SK-N-SH treated with all-trans-retinoic acid at 6 μM for 48 hours (cell line): ENCODE data around the gene ZDHHC8.

Experiments
- ATAC-seq: fragments of 200-7000 bp; cut with Tn5 transposase; 3 replicates; pipeline ENCODE4 v1.9.1; 2020; ENCODE audit warnings: mild to moderate bottlenecking, moderate library complexity
- ARNTL ChIP-seq: fragments of 450-650 bp; formaldehyde crosslinking; IDR thresholded peaks from 2 replicates; pipeline ENCODE4 v1.5.0; 2020; ENCODE audit warnings: low read depth, mild to moderate bottlenecking, moderate library complexity, borderline replicate concordance
- BACH2 ChIP-seq: fragments of 250-450 bp; sonication (Bioruptor Pico); IDR thresholded peaks from 2 replicates; pipeline ENCODE4 v1.9.0; 2021; ENCODE audit warnings: mild to moderate bottlenecking, borderline replicate concordance
- CREB5 ChIP-seq: fragments of 250-450 bp; sonication (Bioruptor Pico); IDR thresholded peaks from 2 replicates; pipeline ENCODE4 v1.5.1; 2020; ENCODE audit warnings: low read depth, mild to moderate bottlenecking, moderate library complexity
- CSDC2 ChIP-seq: fragments of 250-450 bp; sonication (Bioruptor Pico); IDR thresholded peaks from 2 replicates; pipeline ENCODE4 v1.5.0; 2020; ENCODE audit warnings: mild to moderate bottlenecking, moderate library complexity
- CSRNP3 ChIP-seq: fragments of 250-450 bp; sonication (Bioruptor Pico); IDR thresholded peaks from 2 replicates; pipeline ENCODE4 v1.5.1; 2021; ENCODE audit warnings: mild to moderate bottlenecking, moderate library complexity
- GLIS3 ChIP-seq: fragments of 250-450 bp; sonication (Bioruptor Pico); IDR thresholded peaks from 2 replicates; pipeline ENCODE4 v1.5.0; 2020; ENCODE audit warnings: mild to moderate bottlenecking, moderate library complexity
- ISL1 ChIP-seq: fragments of 250-450 bp; sonication (Bioruptor Pico); IDR thresholded peaks from 2 replicates; pipeline ENCODE4 v2.1.2; 2022; ENCODE audit warnings: mild to moderate bottlenecking, moderate library complexity
- OSR1 ChIP-seq: fragments of 250-450 bp; sonication (Bioruptor Pico); IDR thresholded peaks from 2 replicates; pipeline ENCODE4 v1.8.0; 2022; ENCODE audit warnings: moderate library complexity, mild to moderate bottlenecking, inconsistent platforms
- PATZ1 ChIP-seq: fragments of 250-450 bp; sonication (Bioruptor Pico); IDR thresholded peaks from 2 replicates; pipeline ENCODE4 v1.8.0; 2020; ENCODE audit warnings: mild to moderate bottlenecking, moderate library complexity, borderline replicate concordance
- POU6F1 ChIP-seq: fragments of 250-450 bp; sonication (Bioruptor Pico); IDR thresholded peaks from 2 replicates; pipeline ENCODE4 v1.8.0; 2021; ENCODE audit warnings: low read depth, mild to moderate bottlenecking, moderate library complexity, borderline replicate concordance
- PPARA ChIP-seq: fragments of 250-450 bp; sonication (Bioruptor Pico); IDR thresholded peaks from 2 replicates; pipeline ENCODE4 v1.5.0; 2020; ENCODE audit warnings: mild to moderate bottlenecking, borderline replicate concordance
- RARB ChIP-seq: fragments of 250-450 bp; sonication (Bioruptor Pico); IDR thresholded peaks from 2 replicates; pipeline ENCODE4 v1.8.0; 2021; ENCODE audit warnings: mild to moderate bottlenecking, moderate library complexity
- SNAI2 ChIP-seq: fragments of 250-450 bp; sonication (Bioruptor Pico); IDR thresholded peaks from 2 replicates; pipeline ENCODE4 v1.5.0; 2020; ENCODE audit warnings: mild to moderate bottlenecking, moderate library complexity
- TCF4 ChIP-seq: fragments of 250-450 bp; sonication (Bioruptor Pico); IDR thresholded peaks from 2 replicates; pipeline ENCODE4 v1.8.0; 2021; ENCODE audit warnings: mild to moderate bottlenecking, moderate library complexity, borderline replicate concordance
- TOX ChIP-seq: fragments of 250-450 bp; sonication (Bioruptor Pico); IDR thresholded peaks from 2 replicates; pipeline ENCODE4 v1.8.0; 2021; ENCODE audit warnings: mild to moderate bottlenecking, moderate library complexity, borderline replicate concordance
- TSHZ2 ChIP-seq: fragments of 250-450 bp; sonication (Bioruptor Pico); IDR thresholded peaks from 2 replicates; pipeline ENCODE4 v1.5.0; 2020; ENCODE audit warnings: mild to moderate bottlenecking, moderate library complexity
- ZC3H10 ChIP-seq: fragments of 250-450 bp; sonication (Bioruptor Pico); IDR thresholded peaks from 2 replicates; pipeline ENCODE4 v1.5.1; 2021; ENCODE audit warnings: mild to moderate bottlenecking, moderate library complexity
- ZFP3 ChIP-seq: fragments of 250-450 bp; sonication (Bioruptor Pico); IDR thresholded peaks from 2 replicates; pipeline ENCODE4 v1.5.0; 2020; ENCODE audit warnings: mild to moderate bottlenecking, moderate library complexity
- ZFP30 ChIP-seq: fragments of 450-650 bp; formaldehyde crosslinking; IDR thresholded peaks from 2 replicates; pipeline ENCODE4 v1.5.0; 2022; ENCODE audit warnings: mild to moderate bottlenecking, moderate library complexity
- ZNF565 ChIP-seq: fragments of 450-650 bp; formaldehyde crosslinking; conservative IDR thresholded peaks from 2 replicates; pipeline ENCODE4 v1.5.0; 2020; ENCODE audit warnings: low read depth, mild to moderate bottlenecking, moderate library complexity
- ZNF8 ChIP-seq: fragments of 450-650 bp; formaldehyde crosslinking; IDR thresholded peaks from 2 replicates; pipeline ENCODE4 v1.5.0; 2020; ENCODE audit warnings: mild to moderate bottlenecking, moderate library complexity

ZDHHC8 gene

GRCh38 chr22:20089226-20089976, 42.2 kb upstream of the ZDHHC8 start:
- no peak for ATAC-seq
- TF ChIP-seq TOX (CRISPR knock-in tag) = no peak
- TF ChIP-seq ZNF565 (CRISPR knock-in tag) = no peak
- TF ChIP-seq TSHZ2 = no peak
- no peak for TF ChIP-seq POU6F1 (CRISPR knock-in tag)
- no peak for TF ChIP-seq ZFP3 (CRISPR knock-in tag)
- no peak for TF ChIP-seq ISL1 (CRISPR knock-in tag)
- no peak for TF ChIP-seq CSDC2 (CRISPR knock-in tag)
- TF ChIP-seq PPARA (CRISPR knock-in tag) = no peak
- no peak for TF ChIP-seq ZFP30
- no peak for TF ChIP-seq TCF4 (CRISPR knock-in tag)
- no peak for TF ChIP-seq PATZ1 (CRISPR knock-in tag)
- no peak for TF ChIP-seq OSR1

- ATAC-seq = no peak
- no peak for TF ChIP-seq TOX (CRISPR knock-in tag)
- TF ChIP-seq SNAI2 (CRISPR knock-in tag) = no peak
- TF ChIP-seq RARB (CRISPR knock-in tag) = no peak
- TF ChIP-seq ZC3H10 (CRISPR knock-in tag) = no peak
- no peak for TF ChIP-seq GLIS3 (CRISPR knock-in tag)
- TF ChIP-seq BACH2 = no peak
- TF ChIP-seq CSDC2 (CRISPR knock-in tag) = no peak
- TF ChIP-seq CSRNP3 (CRISPR knock-in tag) = no peak
- TF ChIP-seq ARNTL = no peak
- no peak for TF ChIP-seq PPARA (CRISPR knock-in tag)
- TF ChIP-seq ZNF8 (CRISPR knock-in tag) = no peak
- no peak for TF ChIP-seq ISL1 (CRISPR knock-in tag)
- no peak for TF ChIP-seq PATZ1 (CRISPR knock-in tag)
- TF ChIP-seq TSHZ2 = no peak
- no peak for TF ChIP-seq CREB5
Observed at GRCh38 chr22:20089977-20090729, 41.5 kb upstream of the ZDHHC8 start.
